ENCODE measurements around the gene NFIC. TPM values are rescaled to one million over a fixed set of nuclear protein-coding genes. Genes with fewer than 3 reads are reported as not detected.

Gene NFIC
- polyA plus RNA-seq, 1 of the 3 experiments (the other 2 are of a cell fraction) = 7.2 TPM

DNA sequence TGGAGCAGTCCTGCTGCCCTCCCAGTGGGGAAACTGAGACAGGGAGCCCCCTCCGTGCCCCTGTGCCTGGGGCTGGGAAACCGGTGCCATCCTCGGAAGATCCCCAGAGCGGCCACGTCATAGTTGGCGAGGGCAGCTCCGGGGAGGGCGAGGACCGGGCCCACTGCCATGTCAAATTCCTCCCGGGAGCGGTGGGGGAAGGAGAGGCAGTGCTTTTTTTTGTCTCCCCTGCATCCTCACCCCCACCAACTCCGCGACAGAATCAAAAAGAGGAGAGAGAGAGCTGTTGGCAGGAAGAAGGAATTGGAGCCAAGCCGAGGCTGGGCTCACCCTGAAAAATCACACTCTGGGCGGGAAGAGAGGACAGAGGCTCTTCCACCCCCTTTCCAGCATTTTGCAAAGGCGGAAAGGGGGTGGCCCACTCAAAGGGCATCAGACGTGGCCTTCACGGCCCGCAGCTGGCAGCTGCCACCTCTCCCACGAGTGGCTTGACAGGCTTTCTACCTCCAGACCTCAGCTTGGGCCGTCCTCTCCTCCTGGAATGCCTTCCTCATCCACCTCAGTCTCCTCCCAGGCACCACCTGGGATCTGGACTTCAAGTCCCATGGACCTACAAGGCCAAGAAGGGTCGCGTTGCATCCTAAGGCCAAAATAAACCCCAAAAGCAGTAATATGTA, 19.6 kb upstream of the NFIC start:
- H3K4me1 ChIP-seq (ENCODE audit: control insufficient read depth in 1 of 2, insufficient read depth in 2 of 2, low read depth in 1 of 2, low read length in 1 of 2) = peaks cover 0 to 3% of the 10 kb centered on the region in 2 experiments; a peak in 1 of 4 replicates
- no peaks in the 10 kb centered on the region for H3K27me3 ChIP-seq (ENCODE audit: insufficient read depth)
- POLR2A ChIA-PET = interaction anchor here (1.2 kb wide), 1 partner anchor 41 kb away, joined by 3 read pairs; no protein-coding TSS in a partner anchor
- peaks cover 3% of the 10 kb centered on the region for H3F3A ChIP-seq (replicated peaks; ENCODE audit: insufficient read depth)
- H3K27ac ChIP-seq (ENCODE audit: low read depth in 2 of 2, low read length in 1 of 2) = no peak overlapping the region
- no peaks in the 10 kb centered on the region for H3K79me2 ChIP-seq (ENCODE audit: insufficient read depth)
- 76% methylated on average over 17 of the region's 23 CpGs for WGBS (ENCODE audit: low lambda C conversion rate)
- TF ChIP-seq FOXJ3 (CRISPR knock-in tag; IDR thresholded peaks at IDR 0.05) (no peak), RAD21 (IDR thresholded peaks at IDR 0.05; ENCODE audit: low read length) (no peak), RCOR1 (IDR thresholded peaks at IDR 0.05; ENCODE audit: low read length) (no peak)
- TF ChIP-seq, protein P1, sequence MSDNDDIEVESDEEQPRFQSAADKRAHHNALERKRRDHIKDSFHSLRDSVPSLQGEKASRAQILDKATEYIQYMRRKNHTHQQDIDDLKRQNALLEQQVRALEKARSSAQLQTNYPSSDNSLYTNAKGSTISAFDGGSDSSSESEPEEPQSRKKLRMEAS (IDR thresholded peaks at IDR 0.05; ENCODE audit: low read depth) = no peak
- TF ChIP-seq, protein P2, sequence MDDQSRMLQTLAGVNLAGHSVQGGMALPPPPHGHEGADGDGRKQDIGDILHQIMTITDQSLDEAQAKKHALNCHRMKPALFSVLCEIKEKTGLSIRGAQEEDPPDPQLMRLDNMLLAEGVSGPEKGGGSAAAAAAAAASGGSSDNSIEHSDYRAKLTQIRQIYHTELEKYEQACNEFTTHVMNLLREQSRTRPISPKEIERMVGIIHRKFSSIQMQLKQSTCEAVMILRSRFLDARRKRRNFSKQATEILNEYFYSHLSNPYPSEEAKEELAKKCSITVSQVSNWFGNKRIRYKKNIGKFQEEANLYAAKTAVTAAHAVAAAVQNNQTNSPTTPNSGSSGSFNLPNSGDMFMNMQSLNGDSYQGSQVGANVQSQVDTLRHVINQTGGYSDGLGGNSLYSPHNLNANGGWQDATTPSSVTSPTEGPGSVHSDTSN (IDR thresholded peaks at IDR 0.05) = no peak
- TF ChIP-seq, protein P3, sequence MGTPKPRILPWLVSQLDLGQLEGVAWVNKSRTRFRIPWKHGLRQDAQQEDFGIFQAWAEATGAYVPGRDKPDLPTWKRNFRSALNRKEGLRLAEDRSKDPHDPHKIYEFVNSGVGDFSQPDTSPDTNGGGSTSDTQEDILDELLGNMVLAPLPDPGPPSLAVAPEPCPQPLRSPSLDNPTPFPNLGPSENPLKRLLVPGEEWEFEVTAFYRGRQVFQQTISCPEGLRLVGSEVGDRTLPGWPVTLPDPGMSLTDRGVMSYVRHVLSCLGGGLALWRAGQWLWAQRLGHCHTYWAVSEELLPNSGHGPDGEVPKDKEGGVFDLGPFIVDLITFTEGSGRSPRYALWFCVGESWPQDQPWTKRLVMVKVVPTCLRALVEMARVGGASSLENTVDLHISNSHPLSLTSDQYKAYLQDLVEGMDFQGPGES (IDR thresholded peaks at IDR 0.05; ENCODE audit: low read depth, low read length) = no peak
- TF ChIP-seq, protein P4, sequence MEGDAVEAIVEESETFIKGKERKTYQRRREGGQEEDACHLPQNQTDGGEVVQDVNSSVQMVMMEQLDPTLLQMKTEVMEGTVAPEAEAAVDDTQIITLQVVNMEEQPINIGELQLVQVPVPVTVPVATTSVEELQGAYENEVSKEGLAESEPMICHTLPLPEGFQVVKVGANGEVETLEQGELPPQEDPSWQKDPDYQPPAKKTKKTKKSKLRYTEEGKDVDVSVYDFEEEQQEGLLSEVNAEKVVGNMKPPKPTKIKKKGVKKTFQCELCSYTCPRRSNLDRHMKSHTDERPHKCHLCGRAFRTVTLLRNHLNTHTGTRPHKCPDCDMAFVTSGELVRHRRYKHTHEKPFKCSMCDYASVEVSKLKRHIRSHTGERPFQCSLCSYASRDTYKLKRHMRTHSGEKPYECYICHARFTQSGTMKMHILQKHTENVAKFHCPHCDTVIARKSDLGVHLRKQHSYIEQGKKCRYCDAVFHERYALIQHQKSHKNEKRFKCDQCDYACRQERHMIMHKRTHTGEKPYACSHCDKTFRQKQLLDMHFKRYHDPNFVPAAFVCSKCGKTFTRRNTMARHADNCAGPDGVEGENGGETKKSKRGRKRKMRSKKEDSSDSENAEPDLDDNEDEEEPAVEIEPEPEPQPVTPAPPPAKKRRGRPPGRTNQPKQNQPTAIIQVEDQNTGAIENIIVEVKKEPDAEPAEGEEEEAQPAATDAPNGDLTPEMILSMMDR (IDR thresholded peaks at IDR 0.05) = no peak
- H3K4me2 ChIP-seq = no peak overlapping the region
- H2AFZ ChIP-seq (ENCODE audit: low read depth) = no peak overlapping the region
- no peaks in the 10 kb centered on the region for H3K36me3 ChIP-seq (replicated peaks in 1 of 2; ENCODE audit: control insufficient read depth in 1 of 2, insufficient read depth in 2 of 2, low read length in 1 of 2)
- CTCF ChIA-PET = interaction anchor here (0.7 to 2.1 kb wide), 4 partner anchors 11 to 319 kb away, joined by 3 to 6 read pairs (median 4); no protein-coding TSS in a partner anchor
- H3K9ac ChIP-seq = no peak overlapping the region
- H3K9me3 ChIP-seq = no peaks in the 10 kb centered on the region
- no peaks in the 10 kb centered on the region for H4K20me1 ChIP-seq (ENCODE audit: insufficient read depth)
- no peaks in the 10 kb centered on the region for H3K9me2 ChIP-seq
- no peak for DNase-seq
- no peak overlapping the region for H3K4me3 ChIP-seq (ENCODE audit: low read depth in 2 of 2, low read length in 1 of 2)

DNA sequence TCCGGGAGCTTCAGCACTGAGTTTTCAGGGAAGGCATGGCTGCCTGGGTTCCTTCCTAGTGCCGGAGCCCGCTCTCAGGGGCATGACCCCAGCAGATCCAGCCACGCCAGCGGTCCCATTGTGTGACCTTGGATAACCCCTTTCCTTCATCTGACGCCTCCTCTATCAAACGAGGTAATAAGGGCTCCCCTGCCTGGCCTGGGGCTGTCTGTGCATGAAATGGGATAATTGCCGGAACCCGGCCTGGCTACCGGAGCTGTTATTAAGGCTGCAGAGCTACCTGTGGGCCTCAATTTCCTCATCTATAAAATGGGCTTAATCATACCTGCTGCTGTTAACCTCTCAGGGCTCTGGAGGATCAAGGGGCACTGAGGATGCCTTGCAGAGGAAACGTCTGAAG, 18.3 kb upstream of the NFIC start:
- no peak overlapping the region for H3K4me3 ChIP-seq (ENCODE audit: low read depth in 2 of 2, low read length in 1 of 2)
- 81% methylated on average over 8 of the region's 11 CpGs for WGBS (ENCODE audit: low lambda C conversion rate)
- CTCF ChIA-PET = interaction anchor here (0.7 to 2.1 kb wide), 3 partner anchors 53 to 126 kb away, joined by 3 to 6 read pairs (median 3); no protein-coding TSS in a partner anchor
- TF ChIP-seq EZH2phosphoT487 (IDR thresholded peaks at IDR 0.05; ENCODE audit: borderline replicate concordance, low read depth) = no peak
- TF ChIP-seq SIN3A (IDR thresholded peaks at IDR 0.05; ENCODE audit: borderline replicate concordance, low read depth, low read length) = no peak
- TF ChIP-seq EP300 (IDR thresholded peaks at IDR 0.05; ENCODE audit: borderline replicate concordance in 1 of 2, low read depth in 1 of 2, low read length in 1 of 2) = no peak
- TF ChIP-seq, protein P4 (IDR thresholded peaks at IDR 0.05) = no peak
- TF ChIP-seq RCOR1 (IDR thresholded peaks at IDR 0.05; ENCODE audit: low read length) = no peak
- TF ChIP-seq, protein P1 (IDR thresholded peaks at IDR 0.05; ENCODE audit: low read depth) = no peak
- TF ChIP-seq GATA2 (CRISPR knock-in tag; IDR thresholded peaks at IDR 0.05) = no peak
- TF ChIP-seq YY1 (IDR thresholded peaks at IDR 0.05; ENCODE audit: low read depth) = no peak
- no peak for TF ChIP-seq RFX5 (IDR thresholded peaks at IDR 0.05; ENCODE audit: low read length)
- no peak for TF ChIP-seq MEF2A (IDR thresholded peaks at IDR 0.05; ENCODE audit: borderline replicate concordance, low read depth)
- TF ChIP-seq CHD2 (IDR thresholded peaks at IDR 0.05; ENCODE audit: low read length, partially characterized antibody) = no peak
- no peak for TF ChIP-seq ELF1 (IDR thresholded peaks at IDR 0.05)
- TF ChIP-seq TAF1 (IDR thresholded peaks at IDR 0.05; ENCODE audit: borderline replicate concordance, low read depth, low read length) = no peak
- TF ChIP-seq, protein P3 (IDR thresholded peaks at IDR 0.05; ENCODE audit: low read depth, low read length) = no peak

More for the DNA sequence above, 18.3 kb upstream of the NFIC start:
- peaks cover 3% of the 10 kb centered on the region for H3F3A ChIP-seq (replicated peaks; ENCODE audit: insufficient read depth)
- H3K4me1 ChIP-seq (ENCODE audit: control insufficient read depth in 1 of 2, insufficient read depth in 2 of 2, low read depth in 1 of 2, low read length in 1 of 2) = peaks cover 0 to 3% of the 10 kb centered on the region in 2 experiments; a peak in 1 of 4 replicates
- H3K9me3 ChIP-seq = no peaks in the 10 kb centered on the region
- no peak for DNase-seq
- no peaks in the 10 kb centered on the region for H4K20me1 ChIP-seq (ENCODE audit: insufficient read depth)
- H3K27ac ChIP-seq (ENCODE audit: low read depth in 2 of 2, low read length in 1 of 2) = no peak overlapping the region
- no peaks in the 10 kb centered on the region for H3K27me3 ChIP-seq (ENCODE audit: insufficient read depth)
- H3K79me2 ChIP-seq (ENCODE audit: insufficient read depth) = no peaks in the 10 kb centered on the region
- H3K36me3 ChIP-seq (replicated peaks in 1 of 2; ENCODE audit: control insufficient read depth in 1 of 2, insufficient read depth in 2 of 2, low read length in 1 of 2) = no peaks in the 10 kb centered on the region
- POLR2A ChIA-PET = no interaction called here
- H3K9me2 ChIP-seq = no peaks in the 10 kb centered on the region
- no peak overlapping the region for H2AFZ ChIP-seq (ENCODE audit: low read depth)
- no peak overlapping the region for H3K9ac ChIP-seq
- no peak overlapping the region for H3K4me2 ChIP-seq

Data from SK-N-SH (cell line).